ENCODE results near the gene NDP. TPM values are rescaled to one million over a fixed set of nuclear protein-coding genes. Genes with fewer than 3 reads are reported as not detected.
"Not testable (repeated sequence)": the region's sequence is repeated elsewhere in the genome, so short reads cannot be mapped to it uniquely, and the experiment has no call there.

NDP gene
- total RNA-seq, 2 experiments from 2014 or later = not detected

DNA sequence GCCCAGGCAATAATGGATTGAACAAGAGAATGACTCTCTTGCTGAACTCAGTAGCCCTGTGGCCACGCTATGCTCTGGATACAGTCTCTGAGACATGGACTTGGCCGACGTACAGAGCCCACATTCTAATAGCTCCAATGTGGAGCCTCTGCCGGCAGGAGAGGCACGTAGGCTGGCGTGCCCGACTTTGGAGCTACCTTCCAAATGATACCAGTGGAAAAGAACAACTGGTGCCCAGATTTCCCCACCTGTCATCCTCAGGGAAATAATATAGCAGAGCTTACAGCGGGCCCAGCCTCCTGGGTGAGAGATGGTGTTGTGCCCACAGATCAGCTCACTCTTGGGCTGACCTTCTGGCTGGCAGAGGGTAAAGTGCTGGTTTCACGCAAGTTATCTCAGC lies 10.6 kb downstream of the NDP start:
- H3K4me3 Mint-ChIP-seq = no peak overlapping the region
- no peak overlapping the region for H3K27ac Mint-ChIP-seq
- DNase-seq (no peak), ATAC-seq (ENCODE audit: low read depth) (no peak)
- no peaks in the 10 kb centered on the region for H3K27me3 Mint-ChIP-seq
- no peaks in the 10 kb centered on the region for H3K36me3 Mint-ChIP-seq
- peaks cover 1% of the 10 kb centered on the region for H3K9me3 Mint-ChIP-seq
- H3K4me1 Mint-ChIP-seq = peaks cover 4% of the 10 kb centered on the region
- POLR2A ChIA-PET = no interaction called here

DNA sequence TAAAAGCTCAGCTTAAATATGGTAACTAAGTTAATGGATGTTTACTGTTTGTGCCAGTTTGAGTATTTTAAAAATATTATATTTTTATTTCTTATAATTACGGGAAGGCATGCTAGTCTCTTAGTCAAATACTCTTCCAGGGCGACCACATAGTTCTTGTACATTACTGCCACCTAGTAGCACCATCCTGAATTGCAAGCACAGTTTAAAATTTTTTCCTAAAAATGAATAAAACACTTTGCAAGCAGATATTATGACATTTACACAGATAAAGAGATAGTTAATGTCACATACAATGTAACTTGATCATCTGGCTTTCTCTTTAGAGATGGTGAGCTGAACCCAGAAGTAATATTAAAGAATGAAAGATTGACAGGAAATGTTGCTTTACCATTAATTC lies 11.5 kb downstream of the NDP start:
- no peak overlapping the region for H3K27ac Mint-ChIP-seq
- ATAC-seq (ENCODE audit: low read depth) (no peak), DNase-seq (no peak)
- H3K4me3 Mint-ChIP-seq = no peak overlapping the region
- H3K9me3 Mint-ChIP-seq = peaks cover 1% of the 10 kb centered on the region
- H3K27me3 Mint-ChIP-seq = no peaks in the 10 kb centered on the region
- POLR2A ChIA-PET = no interaction called here
- no peaks in the 10 kb centered on the region for H3K36me3 Mint-ChIP-seq
- peaks cover 4% of the 10 kb centered on the region for H3K4me1 Mint-ChIP-seq

DNA sequence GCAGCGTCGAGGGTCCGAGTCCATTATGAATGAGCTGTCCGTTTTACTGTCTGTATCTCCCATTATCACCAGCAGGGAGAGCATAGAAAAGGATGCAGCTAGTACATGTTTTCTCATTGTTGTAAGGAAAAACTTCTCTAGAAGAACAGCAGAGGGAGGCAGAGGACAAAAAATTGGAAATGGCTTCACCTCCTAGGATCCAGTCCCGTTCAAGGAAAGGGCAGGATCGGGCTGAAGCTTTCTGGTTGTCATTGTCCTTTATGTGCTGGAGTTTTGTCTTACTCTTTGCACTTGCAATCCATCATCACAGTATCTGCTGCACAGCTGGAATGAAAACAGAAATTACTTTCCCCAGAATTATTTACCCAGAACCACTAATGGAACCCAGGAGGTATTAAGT lies 14.7 kb downstream of the NDP start:
- H3K36me3 Mint-ChIP-seq = no peaks in the 10 kb centered on the region
- ATAC-seq (ENCODE audit: low read depth) (no peak), DNase-seq (no peak)
- peaks cover 1% of the 10 kb centered on the region for H3K9me3 Mint-ChIP-seq
- POLR2A ChIA-PET = interaction anchor here (1.2 kb wide), 1 partner anchor 914 kb away, joined by 3 read pairs; no protein-coding TSS in a partner anchor
- peak overlapping the region; percentile 35 for H3K4me3 Mint-ChIP-seq
- peaks cover 4% of the 10 kb centered on the region for H3K4me1 Mint-ChIP-seq
- H3K27me3 Mint-ChIP-seq = peaks cover 2% of the 10 kb centered on the region
- no peak overlapping the region for H3K27ac Mint-ChIP-seq

DNA sequence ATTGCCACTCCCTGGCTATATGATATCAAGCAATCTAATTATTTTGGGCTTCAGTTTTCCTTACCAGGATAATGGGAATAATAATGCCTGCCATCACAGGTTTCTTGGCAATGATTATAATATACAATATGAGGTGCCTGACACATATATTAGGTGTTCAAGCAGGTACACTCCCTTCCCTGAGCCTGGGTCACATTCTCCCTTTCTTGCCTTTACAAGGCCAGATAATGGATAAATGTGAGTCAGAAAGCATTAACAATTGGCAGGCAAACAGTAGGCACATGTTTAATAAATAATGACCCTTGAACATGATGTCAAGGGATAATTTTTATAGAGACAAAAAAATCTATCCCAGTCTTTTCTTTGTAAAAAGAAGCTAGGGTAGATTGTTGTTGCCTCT lies 17.2 kb downstream of the NDP start:
- no peak for DNase-seq
- POLR2A ChIA-PET = no interaction called here
- H3K4me3 Mint-ChIP-seq = no peak overlapping the region

DNA sequence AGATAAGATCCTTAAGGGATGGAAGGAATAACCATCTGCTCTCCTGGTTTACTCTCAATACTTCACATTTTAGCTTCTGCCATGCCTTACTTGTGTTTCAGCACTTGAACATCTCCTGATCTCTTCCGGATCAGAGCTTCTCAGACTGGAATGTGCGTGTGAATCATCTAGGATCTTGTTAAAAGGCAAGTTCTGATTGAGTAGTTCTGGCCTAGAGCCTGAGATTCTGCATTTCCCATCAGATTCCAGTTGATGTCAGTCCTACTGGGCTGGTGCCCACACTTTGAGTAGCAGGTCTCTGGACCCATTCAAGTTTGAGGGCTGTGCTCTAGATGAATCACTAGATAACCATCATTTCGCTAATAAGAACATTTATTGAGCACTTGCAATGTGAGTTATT lies 20.0 kb downstream of the NDP start:
- Mint-ChIP-seq H3K9me3 (no peaks in the 10 kb centered on the region), H3K27ac (no peak overlapping the region), H3K4me3 (no peak overlapping the region), H3K36me3 (no peaks in the 10 kb centered on the region), H3K27me3 (peaks cover 2% of the 10 kb centered on the region), H3K4me1 (peaks cover 5% of the 10 kb centered on the region)
- POLR2A ChIA-PET = no interaction called here
- ATAC-seq (ENCODE audit: low read depth) = no peak
- no peak for DNase-seq

More for the DNA sequence above, 17.2 kb downstream of the NDP start:
- ATAC-seq (ENCODE audit: low read depth) = no peak
- Mint-ChIP-seq H3K4me1 (peaks cover 4% of the 10 kb centered on the region), H3K27me3 (peaks cover 2% of the 10 kb centered on the region), H3K9me3 (no peaks in the 10 kb centered on the region), H3K36me3 (no peaks in the 10 kb centered on the region), H3K27ac (no peak overlapping the region)

DNA sequence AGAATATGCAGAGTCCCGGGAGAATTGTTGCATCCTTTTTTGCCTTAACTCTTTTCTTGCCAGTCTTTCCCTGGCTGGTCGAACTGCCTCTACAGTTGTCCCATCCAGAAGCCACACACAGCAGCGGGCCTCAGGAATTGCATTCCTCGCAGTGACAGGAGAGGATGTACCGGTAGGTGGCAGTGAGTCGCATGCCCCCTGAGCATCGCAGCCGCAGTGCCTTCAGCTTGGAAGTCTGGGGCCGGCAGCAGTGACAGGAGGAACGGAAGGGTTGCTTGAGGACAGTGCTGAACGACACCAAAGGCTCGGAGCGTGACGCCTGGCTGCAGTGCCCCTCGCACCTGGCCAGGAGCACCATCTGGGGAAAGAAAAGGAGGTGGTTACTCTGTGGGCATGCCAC lies 23.5 kb downstream of the NDP start:
- Mint-ChIP-seq H3K27me3 (peaks cover 2% of the 10 kb centered on the region), H3K4me3 (peak overlapping the region; percentile 64), H3K9me3 (no peaks in the 10 kb centered on the region), H3K27ac (no peak overlapping the region), H3K36me3 (no peaks in the 10 kb centered on the region), H3K4me1 (peaks cover 5% of the 10 kb centered on the region)
- peak; percentile 52 for ATAC-seq (ENCODE audit: low read depth)
- POLR2A ChIA-PET = no interaction called here
- peak; percentile 39 for DNase-seq

DNA sequence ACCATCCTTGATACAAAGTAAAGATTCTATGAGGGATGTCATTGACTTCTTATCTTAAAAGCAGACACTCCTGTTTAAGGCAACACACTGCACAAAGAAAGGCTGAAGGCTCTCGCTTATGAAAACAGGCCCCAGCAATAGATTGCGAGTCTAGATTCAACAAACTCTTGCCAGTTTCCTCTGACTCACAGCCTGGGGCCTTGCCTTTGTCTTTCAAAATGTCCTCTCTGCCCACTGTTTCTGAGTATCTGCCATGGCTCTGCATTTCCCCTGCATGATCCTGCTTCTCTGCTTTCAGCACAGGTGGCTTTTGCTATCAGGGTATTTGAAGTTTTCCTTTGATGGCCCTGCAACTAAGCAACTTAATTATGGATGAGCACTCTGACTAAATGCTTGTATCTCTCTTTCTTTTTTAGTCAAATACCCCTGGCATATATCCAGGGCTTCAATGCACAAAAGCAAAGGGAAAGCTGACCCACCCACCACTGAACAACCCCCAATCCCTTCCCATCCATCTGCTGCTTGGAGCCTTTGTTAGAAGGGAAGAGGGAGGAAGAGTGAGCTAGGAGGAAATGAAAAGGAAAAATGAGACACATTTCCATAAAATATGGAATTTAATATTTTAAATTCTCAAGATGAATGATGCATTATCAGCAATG lies 32.2 kb downstream of the NDP start:
- ATAC-seq (ENCODE audit: low read depth) = no peak
- POLR2A ChIA-PET = no interaction called here
- Mint-ChIP-seq H3K9me3 (no peaks in the 10 kb centered on the region), H3K36me3 (no peaks in the 10 kb centered on the region), H3K27ac (no peak overlapping the region), H3K4me1 (no peaks in the 10 kb centered on the region), H3K27me3 (peaks cover 3% of the 10 kb centered on the region), H3K4me3 (no peak overlapping the region)
- no peak for DNase-seq

DNA sequence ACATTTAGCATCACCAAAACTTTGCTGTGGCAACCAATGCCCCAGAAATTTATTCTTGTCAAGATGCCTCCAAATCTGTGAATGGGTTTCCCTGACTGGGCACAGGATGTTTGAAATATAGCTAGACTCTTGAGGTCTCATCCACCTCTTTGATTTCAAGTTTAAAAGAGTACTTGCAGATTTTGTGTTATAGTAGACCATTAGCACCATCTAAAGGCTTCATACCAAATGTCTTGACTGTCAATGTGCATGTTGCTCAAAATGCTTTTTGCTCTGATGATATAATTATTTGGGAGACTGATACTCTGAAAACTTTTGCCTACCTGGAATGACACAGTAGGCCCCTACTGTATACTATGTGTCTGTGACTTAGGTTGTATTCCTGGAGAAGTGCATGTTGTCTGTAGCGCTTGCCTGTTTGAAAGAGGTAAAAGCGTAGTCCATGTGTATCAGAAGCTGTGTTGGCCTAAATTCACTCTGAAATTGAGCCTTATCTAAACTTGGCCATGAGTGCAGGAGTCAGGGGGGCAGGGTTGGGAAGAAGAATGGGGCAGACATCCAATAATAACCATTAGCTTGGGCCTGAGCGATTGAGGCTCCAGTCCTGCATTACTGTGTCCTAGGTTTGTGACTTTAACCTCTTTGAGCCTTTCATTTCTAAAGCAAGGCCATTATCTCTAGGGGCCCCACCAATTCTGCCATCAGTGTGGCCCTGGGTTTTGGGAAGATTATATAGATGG lies 33.8 kb downstream of the NDP start:
- H3K27ac Mint-ChIP-seq = no peak overlapping the region
- POLR2A ChIA-PET = no interaction called here
- H3K9me3 Mint-ChIP-seq = no peaks in the 10 kb centered on the region
- H3K4me3 Mint-ChIP-seq = no peak overlapping the region
- DNase-seq = no peak
- H3K27me3 Mint-ChIP-seq = peaks cover 3% of the 10 kb centered on the region
- H3K36me3 Mint-ChIP-seq = no peaks in the 10 kb centered on the region
- no peaks in the 10 kb centered on the region for H3K4me1 Mint-ChIP-seq
- no peak for ATAC-seq (ENCODE audit: low read depth)

DNA sequence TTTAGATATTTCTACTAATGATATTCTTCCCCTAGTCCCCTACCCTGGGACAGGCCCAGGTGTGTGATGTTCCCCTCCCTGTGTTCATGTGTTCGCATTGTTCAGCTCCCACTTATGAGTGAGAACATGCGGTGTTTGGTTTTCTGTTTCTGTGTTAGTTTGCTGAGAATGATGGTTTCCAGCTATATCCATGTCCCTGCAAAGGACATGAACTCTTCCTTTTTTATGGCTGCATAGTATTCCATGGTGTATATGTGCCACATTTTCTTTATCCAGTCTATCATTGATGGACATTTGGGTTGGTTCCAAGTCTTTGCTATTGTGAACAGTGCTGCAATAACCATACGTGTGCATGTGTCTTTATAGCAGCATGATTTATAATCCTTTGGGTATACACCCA lies 51.2 kb downstream of the NDP start:
- H3K27me3 Mint-ChIP-seq; H3K9me3 Mint-ChIP-seq; H3K36me3 Mint-ChIP-seq; H3K4me1 Mint-ChIP-seq; DNase-seq; ATAC-seq (ENCODE audit: low read depth); H3K4me3 Mint-ChIP-seq; H3K27ac Mint-ChIP-seq; POLR2A ChIA-PET: not testable (repeated sequence)

DNA sequence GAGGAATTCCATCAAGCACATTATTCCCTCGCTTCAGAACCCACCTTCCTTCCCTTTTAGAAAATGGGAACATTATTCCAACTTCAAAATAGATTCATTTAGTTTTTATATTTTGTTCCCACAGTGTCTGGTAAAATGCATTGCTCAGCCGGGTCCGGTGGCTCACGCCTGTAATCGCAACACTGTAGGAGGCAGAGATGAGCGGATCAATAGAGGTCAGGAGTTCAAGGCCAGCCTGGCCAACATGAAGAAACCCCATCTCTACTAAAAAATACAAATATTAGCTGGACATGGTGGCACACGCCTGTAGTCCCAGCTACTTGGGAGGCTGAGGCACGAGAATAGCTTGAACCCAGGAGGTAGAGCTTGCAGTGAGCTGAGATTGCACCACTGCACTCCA lies 62.4 kb downstream of the NDP start:
- H3K27me3 Mint-ChIP-seq; ATAC-seq (ENCODE audit: low read depth); H3K4me1 Mint-ChIP-seq; DNase-seq; H3K9me3 Mint-ChIP-seq; H3K27ac Mint-ChIP-seq; H3K4me3 Mint-ChIP-seq; H3K36me3 Mint-ChIP-seq; POLR2A ChIA-PET: not testable (repeated sequence)

DNA sequence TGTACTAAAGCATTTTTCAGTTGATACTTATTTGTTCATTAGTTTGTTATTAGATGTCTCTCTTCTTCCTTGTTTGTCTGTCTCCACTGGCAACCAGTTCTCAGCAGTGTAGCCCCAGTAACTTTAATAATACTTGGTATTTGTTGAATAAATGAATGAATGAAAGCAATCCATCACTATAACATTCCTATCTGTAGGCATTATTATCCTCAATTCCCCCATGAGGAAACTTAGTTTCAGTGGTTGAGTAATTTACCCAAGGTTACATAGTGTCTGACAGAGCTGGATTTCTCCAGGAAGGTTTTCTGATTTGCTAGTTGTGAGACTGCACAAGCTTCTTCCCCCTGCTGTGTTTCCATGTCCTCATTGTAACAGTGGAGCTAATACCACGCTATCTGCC lies 63.2 kb downstream of the NDP start:
- POLR2A ChIA-PET = no interaction called here
- no peaks in the 10 kb centered on the region for H3K4me1 Mint-ChIP-seq

DNA sequence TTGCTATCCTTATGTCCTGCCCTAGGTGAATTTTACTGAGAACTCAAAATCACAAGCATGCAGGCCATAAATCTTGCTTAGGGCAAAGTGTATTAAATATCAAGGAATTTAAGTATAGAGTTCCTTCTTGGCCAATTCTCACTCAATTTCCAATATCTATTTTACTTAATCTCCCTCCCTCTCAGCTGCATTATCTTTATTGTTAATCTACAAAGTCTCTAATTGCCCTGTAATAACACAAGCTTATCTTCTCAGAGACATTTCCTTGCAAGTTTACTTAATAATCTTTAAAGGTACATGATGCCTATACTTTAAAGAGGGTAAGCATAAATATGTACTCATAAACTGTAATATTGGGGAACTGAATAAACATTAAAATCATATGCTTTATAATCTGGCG lies 64.0 kb downstream of the NDP start:
- Mint-ChIP-seq H3K9me3 (no peaks in the 10 kb centered on the region), H3K27me3 (no peaks in the 10 kb centered on the region), H3K4me1 (no peaks in the 10 kb centered on the region), H3K27ac (no peak overlapping the region), H3K36me3 (no peaks in the 10 kb centered on the region), H3K4me3 (no peak overlapping the region)
- POLR2A ChIA-PET = no interaction called here
- ATAC-seq (ENCODE audit: low read depth) (no peak), DNase-seq (no peak)

More for the DNA sequence above, 63.2 kb downstream of the NDP start:
- Mint-ChIP-seq H3K36me3 (no peaks in the 10 kb centered on the region), H3K9me3 (no peaks in the 10 kb centered on the region), H3K27me3 (no peaks in the 10 kb centered on the region), H3K4me3 (no peak overlapping the region), H3K27ac (no peak overlapping the region)
- ATAC-seq (ENCODE audit: low read depth) = no peak
- no peak for DNase-seq

DNA sequence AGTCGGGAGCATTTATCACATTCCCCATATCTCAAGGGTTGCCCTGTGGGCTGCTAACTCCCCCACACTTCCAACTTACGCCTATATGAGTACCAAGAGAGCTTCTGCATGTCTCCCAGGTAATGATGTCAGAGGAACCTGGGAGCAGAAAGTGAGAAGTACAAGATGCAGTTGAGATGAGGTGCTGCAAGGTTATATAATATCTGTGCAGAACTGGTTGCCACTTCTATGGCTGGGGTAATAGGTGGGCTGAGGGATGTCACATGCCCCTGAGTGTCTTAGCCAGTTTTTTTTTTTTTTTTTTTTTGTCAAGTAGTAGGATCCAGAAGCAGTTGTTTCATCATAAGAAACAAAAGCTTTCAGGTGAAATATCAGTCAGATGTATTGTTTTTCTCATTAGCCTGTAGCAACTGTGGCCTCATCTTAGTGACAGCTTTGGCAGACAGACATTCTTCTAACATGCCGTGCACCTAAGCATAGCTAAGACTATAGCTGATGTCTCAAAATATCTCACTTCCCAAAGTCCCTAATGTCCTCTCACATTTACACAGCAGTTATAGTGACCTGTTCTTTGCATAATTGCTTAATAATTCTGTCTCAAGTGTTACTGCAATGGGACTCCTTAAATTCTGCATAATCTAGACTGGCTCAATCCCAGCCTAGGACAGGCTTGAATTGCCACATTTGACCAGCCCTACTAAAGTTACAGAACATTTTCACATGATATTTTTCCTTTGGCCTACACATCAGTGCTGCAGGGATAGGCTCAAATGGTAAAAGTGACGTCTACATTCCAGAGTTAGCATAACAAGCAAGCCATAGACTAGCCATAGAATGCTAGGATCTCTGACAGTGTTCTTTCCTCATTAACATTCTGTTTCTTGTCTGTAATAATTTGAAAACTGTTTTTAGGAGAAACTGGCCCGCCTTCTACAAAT lies 73.0 kb downstream of the NDP start:
- ATAC-seq (ENCODE audit: low read depth) (no peak), DNase-seq (no peak)
- H3K4me1 Mint-ChIP-seq = no peaks in the 10 kb centered on the region
- no peak overlapping the region for H3K4me3 Mint-ChIP-seq
- no peaks in the 10 kb centered on the region for H3K27me3 Mint-ChIP-seq
- no peaks in the 10 kb centered on the region for H3K9me3 Mint-ChIP-seq
- H3K36me3 Mint-ChIP-seq = no peaks in the 10 kb centered on the region
- H3K27ac Mint-ChIP-seq = no peak overlapping the region
- POLR2A ChIA-PET = no interaction called here

All from activated naive CD8-positive, alpha-beta T cell treated with anti-CD3 and anti-CD28 coated beads, Interleukin-2, amount 10 ng/mL, durations not matched to agents 7 days and 5 days (primary cell).